NCI-H345 treated with DMSO at 0.1 percent for 48 hours (cell line): ENCODE measurements around the gene DNM2.
"Not testable (repeated sequence)": the region's sequence is repeated elsewhere in the genome, so short reads cannot be mapped to it uniquely, and the experiment has no call there.

Source experiments
- DNase-seq: peaks from one replicate; lab custom pipeline; 2025; ENCODE audit not compliant: unreplicated experiment; lab: John Stamatoyannopoulos, UW

DNM2 gene

GRCh38 chr19:10717356-10718204 lies at the start of gene DNM2:
Gene DNM2 (plus strand): TSS chr19:10718079. CDS start chr19:10718243, 164 bp downstream.
- DNase-seq: peak; percentile 100

- DNase-seq: no peak
Observed at GRCh38 chr19:10669246-10669645, 48.6 kb upstream of the DNM2 start.

- no peak for DNase-seq
Observed at GRCh38 chr19:10670182-10670581, 47.7 kb upstream of the DNM2 start.

GRCh38 chr19:10670876-10671804 lies 46.7 kb upstream of the DNM2 start:
- DNase-seq: no peak

GRCh38 chr19:10671922-10672321 lies 46.0 kb upstream of the DNM2 start:
- not testable (repeated sequence) for DNase-seq

- DNase-seq: not testable (repeated sequence)
Observed at GRCh38 chr19:10675214-10675613, 42.7 kb upstream of the DNM2 start.

- no peak for DNase-seq
Observed at GRCh38 chr19:10677751-10678150, 40.1 kb upstream of the DNM2 start.

GRCh38 chr19:10678813-10679212 lies 39.1 kb upstream of the DNM2 start:
- DNase-seq: no peak

GRCh38 chr19:10679743-10680142 lies 38.1 kb upstream of the DNM2 start:
- no peak for DNase-seq

- no peak for DNase-seq
Observed at GRCh38 chr19:10680545-10681135, 37.2 kb upstream of the DNM2 start.

GRCh38 chr19:10681658-10682057 lies 36.2 kb upstream of the DNM2 start:
- no peak for DNase-seq

- no peak for DNase-seq
Observed at GRCh38 chr19:10682397-10683063, 35.3 kb upstream of the DNM2 start.

GRCh38 chr19:10683064-10683426 lies 34.8 kb upstream of the DNM2 start:
- DNase-seq: no peak

GRCh38 chr19:10683582-10683981 lies 34.3 kb upstream of the DNM2 start:
- no peak for DNase-seq

GRCh38 chr19:10685210-10685609 lies 32.7 kb upstream of the DNM2 start:
- DNase-seq: no peak

GRCh38 chr19:10686193-10686592 lies 31.7 kb upstream of the DNM2 start:
- no peak for DNase-seq

GRCh38 chr19:10686661-10687517 lies 31.0 kb upstream of the DNM2 start:
- no peak for DNase-seq

GRCh38 chr19:10687518-10688288 lies 30.2 kb upstream of the DNM2 start:
- no peak for DNase-seq

- no peak for DNase-seq
Observed at GRCh38 chr19:10688545-10689280, 29.2 kb upstream of the DNM2 start.
